NCI-H2171 (cell line): ENCODE data around the gene CAPZB.
"Not testable (repeated sequence)": the region's sequence is repeated elsewhere in the genome, so short reads cannot be mapped to it uniquely, and the experiment has no call there.

Source experiments
- DNase-seq: peaks from one replicate; lab custom pipeline; 2025; lab: John Stamatoyannopoulos, UW

Gene CAPZB

GRCh38 chr1:19497443-19497842, 12.1 kb upstream of the CAPZB start:
- not testable (repeated sequence) for DNase-seq

GRCh38 chr1:19496527-19496874, 11.2 kb upstream of the CAPZB start:
- DNase-seq = no peak

- no peak for DNase-seq
Observed at GRCh38 chr1:19495799-19496526, 10.6 kb upstream of the CAPZB start.

GRCh38 chr1:19495000-19495656, 9.8 kb upstream of the CAPZB start:
- DNase-seq = no peak

GRCh38 chr1:19493547-19493946, 8.2 kb upstream of the CAPZB start:
- DNase-seq = no peak

GRCh38 chr1:19489996-19490395, 4.7 kb upstream of the CAPZB start:
- no peak for DNase-seq

GRCh38 chr1:19488136-19488535, 2.8 kb upstream of the CAPZB start:
- no peak for DNase-seq

- DNase-seq = no peak
Observed at GRCh38 chr1:19484798-19485361, 459 bp downstream of the CAPZB start.

- no peak for DNase-seq
Observed at GRCh38 chr1:19484338-19484797, 971 bp downstream of the CAPZB start.

GRCh38 chr1:19483691-19484090, 1.6 kb downstream of the CAPZB start:
- DNase-seq = no peak

- no peak for DNase-seq
Observed at GRCh38 chr1:19483261-19483660, 2.1 kb downstream of the CAPZB start.

GRCh38 chr1:19481826-19482398, 3.4 kb downstream of the CAPZB start:
- DNase-seq = no peak

- no peak for DNase-seq
Observed at GRCh38 chr1:19480282-19480681, 5.1 kb downstream of the CAPZB start.

GRCh38 chr1:19479351-19480120, 5.8 kb downstream of the CAPZB start:
- DNase-seq = no peak

- no peak for DNase-seq
Observed at GRCh38 chr1:19478322-19478721, 7.0 kb downstream of the CAPZB start.

GRCh38 chr1:19477284-19478249, 7.8 kb downstream of the CAPZB start:
- DNase-seq = no peak

- DNase-seq = no peak
Observed at GRCh38 chr1:19476450-19477190, 8.7 kb downstream of the CAPZB start.

GRCh38 chr1:19475296-19475695, 10.0 kb downstream of the CAPZB start:
- DNase-seq = no peak

GRCh38 chr1:19472174-19472573, 13.2 kb downstream of the CAPZB start:
- no peak for DNase-seq

- DNase-seq = no peak
Observed at GRCh38 chr1:19469004-19469403, 16.3 kb downstream of the CAPZB start.
